ENCODE results near the gene ANKH.
A peak's percentile ranks its signal among the peaks of the same experiment; 100 is the strongest.

DNA sequence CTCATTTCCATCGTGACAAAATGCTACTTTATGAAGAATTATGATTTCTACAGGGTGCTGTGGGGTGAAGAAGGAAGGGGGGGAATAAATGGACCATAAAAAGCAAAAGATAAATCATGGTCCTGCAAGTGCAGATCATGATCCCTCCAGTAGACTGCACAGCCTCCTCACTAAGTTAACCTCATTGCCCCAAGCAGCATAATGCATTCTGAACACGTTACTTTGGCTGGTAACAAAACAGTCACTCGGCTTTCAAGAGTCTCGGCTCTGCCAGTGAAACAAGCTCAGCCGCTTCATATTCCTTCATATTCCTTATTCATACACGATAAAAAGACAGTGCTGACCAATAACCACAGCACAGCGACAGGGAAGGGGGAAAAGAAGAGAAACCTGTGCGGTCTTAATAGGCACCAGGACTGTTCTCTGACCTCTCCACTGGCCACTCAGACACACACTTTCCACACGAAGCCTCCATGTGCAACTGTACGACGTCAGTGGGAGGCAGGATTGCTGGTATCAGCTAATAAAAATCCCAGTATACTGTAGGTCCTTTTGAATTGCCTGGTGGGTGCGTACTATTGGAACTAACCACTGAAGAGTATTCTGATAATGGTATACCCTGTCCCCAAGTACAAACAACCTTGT lies 60.5 kb downstream of the ANKH start:
- TF ChIP-seq, protein P1, sequence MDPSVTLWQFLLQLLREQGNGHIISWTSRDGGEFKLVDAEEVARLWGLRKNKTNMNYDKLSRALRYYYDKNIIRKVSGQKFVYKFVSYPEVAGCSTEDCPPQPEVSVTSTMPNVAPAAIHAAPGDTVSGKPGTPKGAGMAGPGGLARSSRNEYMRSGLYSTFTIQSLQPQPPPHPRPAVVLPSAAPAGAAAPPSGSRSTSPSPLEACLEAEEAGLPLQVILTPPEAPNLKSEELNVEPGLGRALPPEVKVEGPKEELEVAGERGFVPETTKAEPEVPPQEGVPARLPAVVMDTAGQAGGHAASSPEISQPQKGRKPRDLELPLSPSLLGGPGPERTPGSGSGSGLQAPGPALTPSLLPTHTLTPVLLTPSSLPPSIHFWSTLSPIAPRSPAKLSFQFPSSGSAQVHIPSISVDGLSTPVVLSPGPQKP (IDR thresholded peaks at IDR 0.05; ENCODE audit: low read depth, low read length): no peak
- no peak for TF ChIP-seq RCOR1 (conservative IDR thresholded peaks at IDR 0.05; ENCODE audit: low read depth, low read length)
- no peak for TF ChIP-seq POLR2AphosphoS2 (IDR thresholded peaks at IDR 0.05; ENCODE audit: low read depth, low read length)
- TF ChIP-seq NFIC (IDR thresholded peaks at IDR 0.05; ENCODE audit: low read depth, low read length): no peak
- TF ChIP-seq, protein P2, sequence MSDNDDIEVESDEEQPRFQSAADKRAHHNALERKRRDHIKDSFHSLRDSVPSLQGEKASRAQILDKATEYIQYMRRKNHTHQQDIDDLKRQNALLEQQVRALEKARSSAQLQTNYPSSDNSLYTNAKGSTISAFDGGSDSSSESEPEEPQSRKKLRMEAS (IDR thresholded peaks at IDR 0.05; ENCODE audit: low read depth, low read length): no peak
- TF ChIP-seq, protein P3, sequence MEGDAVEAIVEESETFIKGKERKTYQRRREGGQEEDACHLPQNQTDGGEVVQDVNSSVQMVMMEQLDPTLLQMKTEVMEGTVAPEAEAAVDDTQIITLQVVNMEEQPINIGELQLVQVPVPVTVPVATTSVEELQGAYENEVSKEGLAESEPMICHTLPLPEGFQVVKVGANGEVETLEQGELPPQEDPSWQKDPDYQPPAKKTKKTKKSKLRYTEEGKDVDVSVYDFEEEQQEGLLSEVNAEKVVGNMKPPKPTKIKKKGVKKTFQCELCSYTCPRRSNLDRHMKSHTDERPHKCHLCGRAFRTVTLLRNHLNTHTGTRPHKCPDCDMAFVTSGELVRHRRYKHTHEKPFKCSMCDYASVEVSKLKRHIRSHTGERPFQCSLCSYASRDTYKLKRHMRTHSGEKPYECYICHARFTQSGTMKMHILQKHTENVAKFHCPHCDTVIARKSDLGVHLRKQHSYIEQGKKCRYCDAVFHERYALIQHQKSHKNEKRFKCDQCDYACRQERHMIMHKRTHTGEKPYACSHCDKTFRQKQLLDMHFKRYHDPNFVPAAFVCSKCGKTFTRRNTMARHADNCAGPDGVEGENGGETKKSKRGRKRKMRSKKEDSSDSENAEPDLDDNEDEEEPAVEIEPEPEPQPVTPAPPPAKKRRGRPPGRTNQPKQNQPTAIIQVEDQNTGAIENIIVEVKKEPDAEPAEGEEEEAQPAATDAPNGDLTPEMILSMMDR (IDR thresholded peaks at IDR 0.05 in 2 of 3, conservative IDR thresholded peaks at IDR 0.05 in 1 of 3; ENCODE audit: control insufficient read depth in 2 of 3, extremely low read depth in 1 of 3, insufficient read depth in 1 of 3, low read depth in 3 of 3, low read length in 3 of 3): peak in 1 of 3 experiments; percentile 8; a peak in 1 of 6 replicates
- no peak for TF ChIP-seq EZH2 (IDR thresholded peaks at IDR 0.05; ENCODE audit: borderline replicate concordance, control insufficient read depth, low read depth, low read length)
- TF ChIP-seq, protein P4, sequence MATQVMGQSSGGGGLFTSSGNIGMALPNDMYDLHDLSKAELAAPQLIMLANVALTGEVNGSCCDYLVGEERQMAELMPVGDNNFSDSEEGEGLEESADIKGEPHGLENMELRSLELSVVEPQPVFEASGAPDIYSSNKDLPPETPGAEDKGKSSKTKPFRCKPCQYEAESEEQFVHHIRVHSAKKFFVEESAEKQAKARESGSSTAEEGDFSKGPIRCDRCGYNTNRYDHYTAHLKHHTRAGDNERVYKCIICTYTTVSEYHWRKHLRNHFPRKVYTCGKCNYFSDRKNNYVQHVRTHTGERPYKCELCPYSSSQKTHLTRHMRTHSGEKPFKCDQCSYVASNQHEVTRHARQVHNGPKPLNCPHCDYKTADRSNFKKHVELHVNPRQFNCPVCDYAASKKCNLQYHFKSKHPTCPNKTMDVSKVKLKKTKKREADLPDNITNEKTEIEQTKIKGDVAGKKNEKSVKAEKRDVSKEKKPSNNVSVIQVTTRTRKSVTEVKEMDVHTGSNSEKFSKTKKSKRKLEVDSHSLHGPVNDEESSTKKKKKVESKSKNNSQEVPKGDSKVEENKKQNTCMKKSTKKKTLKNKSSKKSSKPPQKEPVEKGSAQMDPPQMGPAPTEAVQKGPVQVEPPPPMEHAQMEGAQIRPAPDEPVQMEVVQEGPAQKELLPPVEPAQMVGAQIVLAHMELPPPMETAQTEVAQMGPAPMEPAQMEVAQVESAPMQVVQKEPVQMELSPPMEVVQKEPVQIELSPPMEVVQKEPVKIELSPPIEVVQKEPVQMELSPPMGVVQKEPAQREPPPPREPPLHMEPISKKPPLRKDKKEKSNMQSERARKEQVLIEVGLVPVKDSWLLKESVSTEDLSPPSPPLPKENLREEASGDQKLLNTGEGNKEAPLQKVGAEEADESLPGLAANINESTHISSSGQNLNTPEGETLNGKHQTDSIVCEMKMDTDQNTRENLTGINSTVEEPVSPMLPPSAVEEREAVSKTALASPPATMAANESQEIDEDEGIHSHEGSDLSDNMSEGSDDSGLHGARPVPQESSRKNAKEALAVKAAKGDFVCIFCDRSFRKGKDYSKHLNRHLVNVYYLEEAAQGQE (IDR thresholded peaks at IDR 0.05; ENCODE audit: low read depth, low read length): no peak
- no peak for TF ChIP-seq JUND (IDR thresholded peaks at IDR 0.05; ENCODE audit: low read depth, low read length)
- TF ChIP-seq GABPA (IDR thresholded peaks at IDR 0.05; ENCODE audit: low read depth): no peak
- TF ChIP-seq CEBPB (IDR thresholded peaks at IDR 0.05; ENCODE audit: borderline replicate concordance in 1 of 2, low read depth in 2 of 2, low read length in 2 of 2): no peak
- no peak for TF ChIP-seq TAF1 (IDR thresholded peaks at IDR 0.05; ENCODE audit: borderline replicate concordance, low read depth, low read length)
- TF ChIP-seq POLR2AphosphoS5 (IDR thresholded peaks at IDR 0.05; ENCODE audit: low read length): no peak
- TF ChIP-seq MTA2 (IDR thresholded peaks at IDR 0.05; ENCODE audit: low read depth): no peak

Data from GM12878 (cell line).